Measurements from ENCODE around the gene EDNRA. TPM values are rescaled to one million over a fixed set of nuclear protein-coding genes. Genes with fewer than 3 reads are reported as not detected.

EDNRA gene
- total and polyA plus RNA-seq, 2 donors (not counting 3 experiments of a cell fraction or from before 2014, with no cell fraction given), result 0.01 TPM; not detected in 1

DNA sequence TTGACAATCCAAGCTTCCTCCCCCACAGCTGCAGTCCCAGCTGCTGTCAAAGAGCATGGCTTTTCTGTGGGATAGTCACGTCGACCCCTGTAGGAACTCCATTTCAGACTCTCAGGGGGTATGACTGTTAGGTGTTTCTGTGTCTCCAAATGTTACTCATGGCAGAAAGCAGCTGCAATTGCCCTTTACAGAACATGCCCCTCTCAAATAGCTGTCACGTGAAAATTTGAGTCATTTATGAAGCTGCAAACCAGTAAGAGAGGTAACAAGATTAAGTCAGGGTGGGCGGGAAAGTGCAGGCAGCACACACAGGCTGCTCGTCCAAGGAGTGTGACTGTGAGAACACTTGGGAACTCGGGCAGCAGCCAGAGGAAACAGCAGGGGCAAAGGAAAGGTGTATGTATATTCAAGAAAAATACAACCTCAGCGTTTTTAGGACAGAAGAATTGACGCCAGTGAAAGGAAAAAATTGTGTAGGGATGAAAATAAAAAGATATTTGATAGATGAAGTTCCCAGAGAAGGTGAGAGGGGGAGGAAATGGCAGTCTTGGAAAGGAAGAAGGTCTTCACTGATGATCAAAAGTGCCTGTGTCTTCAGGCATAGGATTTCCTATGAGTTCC, 69.8 kb downstream of the EDNRA start:
- Histone ChIP-seq H3K27me3 (ENCODE audit: control insufficient read depth in 2 of 2, insufficient read depth in 2 of 2, low read length in 2 of 2) (peaks cover 2 to 3% of the 10 kb centered on the region in 2 experiments), H3K9me1 (replicated peaks; ENCODE audit: control insufficient read depth, extremely low read depth, insufficient read depth, low read length) (no peaks in the 10 kb centered on the region), H3K4me1 (ENCODE audit: control insufficient read depth, extremely low read depth, insufficient read depth, low read length) (peaks cover 3% of the 10 kb centered on the region), H3K4me3 (replicated peaks in 1 of 3; ENCODE audit: insufficient read depth in 1 of 3, low read depth in 1 of 3, low read length in 3 of 3) (no peak overlapping the region), H4K20me1 (replicated peaks; ENCODE audit: control insufficient read depth, extremely low read depth, insufficient read depth, low read length) (no peaks in the 10 kb centered on the region), H3K9me3 (replicated peaks; ENCODE audit: control insufficient read depth, insufficient read depth, low read length) (no peaks in the 10 kb centered on the region), H2AFZ (ENCODE audit: low read depth, low read length) (peak overlapping the region; percentile 26), H3K4me2 (ENCODE audit: insufficient read depth, low read length) (no peak overlapping the region), H3K79me2 (ENCODE audit: control insufficient read depth, insufficient read depth, low read length) (no peaks in the 10 kb centered on the region), H3K36me3 (ENCODE audit: control insufficient read depth in 2 of 2, extremely low read depth in 1 of 2, insufficient read depth in 2 of 2, low read length in 2 of 2) (no peaks in the 10 kb centered on the region), H3K27ac (ENCODE audit: insufficient read depth, low read depth, low read length) (no peak overlapping the region), H3K9ac (replicated peaks; ENCODE audit: extremely low read depth, insufficient read depth, low read length) (no peak overlapping the region)
- dilution Hi-C loops (cut with MboI; ENCODE audit: extremely low pct_ligation_motif_present, low sequenced_read_pairs), result no loop called here
- TF ChIP-seq, protein P1, sequence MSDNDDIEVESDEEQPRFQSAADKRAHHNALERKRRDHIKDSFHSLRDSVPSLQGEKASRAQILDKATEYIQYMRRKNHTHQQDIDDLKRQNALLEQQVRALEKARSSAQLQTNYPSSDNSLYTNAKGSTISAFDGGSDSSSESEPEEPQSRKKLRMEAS (IDR thresholded peaks at IDR 0.05; ENCODE audit: insufficient read depth, insufficient read length), result no peak
- no peak for TF ChIP-seq POLR2AphosphoS5 (IDR thresholded peaks at IDR 0.05; ENCODE audit: insufficient read depth, low read depth, low read length)
- no peak for TF ChIP-seq FOS (IDR thresholded peaks at IDR 0.05; ENCODE audit: borderline replicate concordance, insufficient read depth, low read length)
- no peak for TF ChIP-seq POLR2A (IDR thresholded peaks at IDR 0.05; ENCODE audit: low read depth, low read length)
- TF ChIP-seq EZH2 (IDR thresholded peaks at IDR 0.05; ENCODE audit: borderline replicate concordance, low read depth, low read length, severe bottlenecking), result no peak
- TF ChIP-seq, protein P2, sequence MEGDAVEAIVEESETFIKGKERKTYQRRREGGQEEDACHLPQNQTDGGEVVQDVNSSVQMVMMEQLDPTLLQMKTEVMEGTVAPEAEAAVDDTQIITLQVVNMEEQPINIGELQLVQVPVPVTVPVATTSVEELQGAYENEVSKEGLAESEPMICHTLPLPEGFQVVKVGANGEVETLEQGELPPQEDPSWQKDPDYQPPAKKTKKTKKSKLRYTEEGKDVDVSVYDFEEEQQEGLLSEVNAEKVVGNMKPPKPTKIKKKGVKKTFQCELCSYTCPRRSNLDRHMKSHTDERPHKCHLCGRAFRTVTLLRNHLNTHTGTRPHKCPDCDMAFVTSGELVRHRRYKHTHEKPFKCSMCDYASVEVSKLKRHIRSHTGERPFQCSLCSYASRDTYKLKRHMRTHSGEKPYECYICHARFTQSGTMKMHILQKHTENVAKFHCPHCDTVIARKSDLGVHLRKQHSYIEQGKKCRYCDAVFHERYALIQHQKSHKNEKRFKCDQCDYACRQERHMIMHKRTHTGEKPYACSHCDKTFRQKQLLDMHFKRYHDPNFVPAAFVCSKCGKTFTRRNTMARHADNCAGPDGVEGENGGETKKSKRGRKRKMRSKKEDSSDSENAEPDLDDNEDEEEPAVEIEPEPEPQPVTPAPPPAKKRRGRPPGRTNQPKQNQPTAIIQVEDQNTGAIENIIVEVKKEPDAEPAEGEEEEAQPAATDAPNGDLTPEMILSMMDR (IDR thresholded peaks at IDR 0.05; ENCODE audit: extremely low read depth in 1 of 2, insufficient read depth in 1 of 2, low read depth in 1 of 2, low read length in 2 of 2), result no peak
- TF ChIP-seq MYC (IDR thresholded peaks at IDR 0.05; ENCODE audit: low read depth, low read length), result no peak
- no peak for TF ChIP-seq JUN (IDR thresholded peaks at IDR 0.05; ENCODE audit: borderline replicate concordance, insufficient read depth, insufficient read length, low read depth)
- TF ChIP-seq GATA2 (IDR thresholded peaks at IDR 0.05; ENCODE audit: insufficient read depth, insufficient read length, low read depth, low read length), result no peak
- no TSS peak for BruUV-seq (replicated peaks)
- no peak for FAIRE-seq
- intact Hi-C loops (cut with micrococcal nuclease), result no loop called here
- ChIA-PET CTCF (interaction anchor here (0.8 to 1.4 kb wide), 4 partner anchors 26 to 40 kb away, joined by 3 to 8 read pairs (median 4); no protein-coding TSS in a partner anchor), POLR2A (no interaction called here)
- peak; percentile 5 for DNase-seq (ENCODE audit: low read depth, low spot score)
